A673 (cell line): ENCODE results near the gene CAPN9.

Experiments
- EZH2 ChIP-seq: fragments of 200-600 bp; sonication (generic); IDR thresholded peaks from 2 replicates; pipeline ENCODE4 v1.6.1; 2017; ENCODE audit warnings: borderline replicate concordance, low read depth, mild to moderate bottlenecking, mixed read lengths, antibody characterized with exemption, low read length; ENCODE audit not compliant: poor library complexity, severe bottlenecking
- TF ChIP-seq, protein P1 (sequence below): fragments of 300-800, 200-600 bp; sonication (generic); conservative IDR thresholded peaks from 2 replicates; pipeline ENCODE4 v1.5.1; 2017; ENCODE audit warnings: low read depth, mild to moderate bottlenecking, antibody characterized with exemption, low read length, moderate library complexity, mixed read lengths

DNA sequence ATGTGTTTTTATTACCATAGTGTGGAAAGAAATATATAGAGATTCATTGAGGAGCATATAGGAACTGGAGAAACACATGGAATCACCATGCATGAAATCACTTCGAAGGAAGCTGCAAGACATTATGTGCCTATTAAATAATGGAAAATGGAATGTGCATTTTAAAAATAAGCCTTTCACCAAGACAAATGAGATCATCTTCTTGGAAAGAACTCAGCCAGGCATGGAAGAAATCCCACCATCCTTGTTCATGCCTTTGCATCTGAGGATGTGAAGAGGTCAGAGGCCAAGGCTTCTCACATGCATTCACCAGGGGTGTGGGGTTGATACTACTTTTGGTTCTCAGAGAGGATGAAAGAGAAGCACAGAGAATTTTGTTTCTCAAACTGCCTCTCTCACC, 71.2 kb downstream of the CAPN9 start:
- TF ChIP-seq, protein P1, sequence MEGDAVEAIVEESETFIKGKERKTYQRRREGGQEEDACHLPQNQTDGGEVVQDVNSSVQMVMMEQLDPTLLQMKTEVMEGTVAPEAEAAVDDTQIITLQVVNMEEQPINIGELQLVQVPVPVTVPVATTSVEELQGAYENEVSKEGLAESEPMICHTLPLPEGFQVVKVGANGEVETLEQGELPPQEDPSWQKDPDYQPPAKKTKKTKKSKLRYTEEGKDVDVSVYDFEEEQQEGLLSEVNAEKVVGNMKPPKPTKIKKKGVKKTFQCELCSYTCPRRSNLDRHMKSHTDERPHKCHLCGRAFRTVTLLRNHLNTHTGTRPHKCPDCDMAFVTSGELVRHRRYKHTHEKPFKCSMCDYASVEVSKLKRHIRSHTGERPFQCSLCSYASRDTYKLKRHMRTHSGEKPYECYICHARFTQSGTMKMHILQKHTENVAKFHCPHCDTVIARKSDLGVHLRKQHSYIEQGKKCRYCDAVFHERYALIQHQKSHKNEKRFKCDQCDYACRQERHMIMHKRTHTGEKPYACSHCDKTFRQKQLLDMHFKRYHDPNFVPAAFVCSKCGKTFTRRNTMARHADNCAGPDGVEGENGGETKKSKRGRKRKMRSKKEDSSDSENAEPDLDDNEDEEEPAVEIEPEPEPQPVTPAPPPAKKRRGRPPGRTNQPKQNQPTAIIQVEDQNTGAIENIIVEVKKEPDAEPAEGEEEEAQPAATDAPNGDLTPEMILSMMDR = no peak
- TF ChIP-seq EZH2 = no peak
